GM21737 (cell line): ENCODE measurements around the gene UBE2H.
"Not testable (repeated sequence)": the region's sequence is repeated elsewhere in the genome, so short reads cannot be mapped to it uniquely, and the experiment has no call there.

Source experiments
- ATAC-seq: cut with Tn5 transposase; IDR thresholded peaks from one replicate; pipeline ENCODE4 v1.9.1; 2021; ENCODE audit warnings: mild to moderate bottlenecking, moderate library complexity; ENCODE audit not compliant: unreplicated experiment

Gene UBE2H

GRCh38 chr7:129911790-129912189, 41.0 kb downstream of the UBE2H start:
- no peak for ATAC-seq

GRCh38 chr7:129909669-129910068, 43.1 kb downstream of the UBE2H start:
- ATAC-seq: no peak

- ATAC-seq: no peak
Observed at GRCh38 chr7:129908181-129908580, 44.6 kb downstream of the UBE2H start.

- no peak for ATAC-seq
Observed at GRCh38 chr7:129907122-129907736, 45.5 kb downstream of the UBE2H start.

- ATAC-seq: no peak
Observed at GRCh38 chr7:129906700-129907099, 46.1 kb downstream of the UBE2H start.

- no peak for ATAC-seq
Observed at GRCh38 chr7:129903935-129904334, 48.8 kb downstream of the UBE2H start.

- no peak for ATAC-seq
Observed at GRCh38 chr7:129902788-129903422, 49.9 kb downstream of the UBE2H start.

- ATAC-seq: no peak
Observed at GRCh38 chr7:129898502-129899160, 54.1 kb downstream of the UBE2H start.

- no peak for ATAC-seq
Observed at GRCh38 chr7:129898007-129898406, 54.8 kb downstream of the UBE2H start.

- ATAC-seq: no peak
Observed at GRCh38 chr7:129896568-129897382, 56.0 kb downstream of the UBE2H start.

GRCh38 chr7:129894184-129894583, 58.6 kb downstream of the UBE2H start:
- ATAC-seq: not testable (repeated sequence)

GRCh38 chr7:129890090-129890489, 62.7 kb downstream of the UBE2H start:
- ATAC-seq: no peak

GRCh38 chr7:129889133-129889844, 63.5 kb downstream of the UBE2H start:
- ATAC-seq: no peak

GRCh38 chr7:129887865-129888264, 64.9 kb downstream of the UBE2H start:
- no peak for ATAC-seq

- ATAC-seq: no peak
Observed at GRCh38 chr7:129886818-129887186, 66.0 kb downstream of the UBE2H start.

- ATAC-seq: no peak
Observed at GRCh38 chr7:129886167-129886817, 66.5 kb downstream of the UBE2H start.

- ATAC-seq: no peak
Observed at GRCh38 chr7:129884495-129884894, 68.3 kb downstream of the UBE2H start.

- no peak for ATAC-seq
Observed at GRCh38 chr7:129883151-129883550, 69.6 kb downstream of the UBE2H start.

- ATAC-seq: no peak
Observed at GRCh38 chr7:129882531-129882930, 70.2 kb downstream of the UBE2H start.

- ATAC-seq: no peak
Observed at GRCh38 chr7:129877146-129877792, 75.5 kb downstream of the UBE2H start.
